NCI-H2196 (cell line): Measurements from ENCODE around the gene SHROOM1.
A peak's percentile ranks its signal among the peaks of the same experiment; 100 is the strongest.

Source experiments
- DNase-seq: peaks from one replicate; lab custom pipeline; 2025; ENCODE audit not compliant: unreplicated experiment; lab: John Stamatoyannopoulos, UW

Gene SHROOM1

GRCh38 chr5:132853323-132853722, 22.9 kb upstream of the SHROOM1 start:
- no peak for DNase-seq

- DNase-seq, result no peak
Observed at GRCh38 chr5:132850066-132850465, 19.6 kb upstream of the SHROOM1 start.

- DNase-seq, result no peak
Observed at GRCh38 chr5:132849347-132849746, 18.9 kb upstream of the SHROOM1 start.

DNA sequence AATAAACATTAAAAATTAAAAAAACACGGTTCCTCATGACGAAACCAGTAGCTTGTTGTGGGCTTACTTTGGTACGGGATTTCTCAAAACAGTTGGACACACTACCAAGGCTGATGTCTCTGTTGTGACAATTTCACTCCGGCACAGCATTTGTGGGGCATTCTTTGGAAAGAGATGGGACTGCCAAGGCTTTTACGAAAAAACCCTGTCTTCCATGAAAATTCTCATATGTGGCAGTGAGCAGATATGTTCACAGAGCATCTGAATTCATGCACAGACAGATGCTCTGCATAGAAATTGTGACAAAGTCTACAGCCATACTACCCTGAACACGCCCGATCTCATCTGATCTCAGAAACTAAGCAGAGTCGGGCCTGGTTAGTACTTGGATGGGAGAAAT, 17.8 kb upstream of the SHROOM1 start:
- no peak for DNase-seq

DNA sequence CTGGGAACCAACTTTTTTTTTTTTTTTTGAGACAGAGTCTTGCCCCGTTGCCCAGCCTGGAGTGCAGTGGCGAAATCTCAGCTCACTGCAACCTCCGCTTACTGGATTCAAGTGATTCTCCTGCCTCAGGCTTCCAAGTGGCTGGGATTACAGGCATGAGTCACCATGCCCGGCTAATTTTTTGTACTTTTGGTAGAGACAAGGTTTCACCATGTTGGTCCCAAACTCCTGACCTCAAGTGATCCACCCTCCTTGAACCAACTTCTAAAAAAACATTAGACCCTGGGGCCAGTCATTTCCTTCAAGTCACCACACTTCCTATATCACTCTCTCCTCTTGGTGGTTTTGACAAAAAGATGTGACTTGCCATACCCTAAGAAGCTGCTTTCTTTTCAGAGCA, 10.9 kb upstream of the SHROOM1 start:
- no peak for DNase-seq

DNA sequence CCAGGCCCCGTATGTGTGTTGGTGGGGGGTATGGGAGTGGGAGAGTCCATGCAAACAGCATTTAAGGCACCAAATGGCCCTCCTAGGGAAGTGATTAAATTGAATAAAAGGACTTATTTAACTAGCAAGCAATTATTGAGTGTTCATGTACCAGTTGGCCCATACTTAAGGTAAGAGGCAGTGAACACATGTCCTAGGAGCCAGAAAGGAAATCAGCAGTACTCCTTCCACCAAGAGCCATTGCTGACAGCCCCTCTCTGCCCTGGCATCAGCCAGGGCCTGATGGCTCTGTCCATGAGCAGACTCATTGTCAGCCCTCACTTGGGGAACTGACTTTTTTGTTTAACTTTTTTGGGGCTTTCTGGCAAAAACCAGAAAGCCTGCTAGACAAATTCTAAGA, 10.4 kb upstream of the SHROOM1 start:
- no peak for DNase-seq

DNA sequence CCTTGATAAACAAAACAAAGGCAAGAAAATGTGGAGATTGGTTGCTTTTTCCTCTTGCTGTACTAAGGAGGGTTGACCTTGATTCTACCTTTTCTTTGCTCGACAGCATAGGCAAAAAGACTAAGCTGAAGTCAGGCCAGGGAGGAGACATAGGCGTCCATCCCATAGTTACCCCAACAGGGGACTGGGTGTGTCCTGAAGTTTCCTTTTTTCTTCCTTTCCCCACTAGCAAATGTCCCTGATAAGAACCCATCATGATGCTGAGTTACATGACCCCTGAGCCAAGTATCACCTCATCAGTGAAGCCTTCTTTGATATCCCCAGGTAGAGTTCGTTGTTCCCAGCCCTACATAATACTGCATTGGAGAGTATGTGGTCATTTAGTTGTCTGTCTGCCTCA, 9.9 kb upstream of the SHROOM1 start:
- no peak for DNase-seq

- no peak for DNase-seq
Observed at GRCh38 chr5:132839426-132840301, 9.2 kb upstream of the SHROOM1 start.

DNA sequence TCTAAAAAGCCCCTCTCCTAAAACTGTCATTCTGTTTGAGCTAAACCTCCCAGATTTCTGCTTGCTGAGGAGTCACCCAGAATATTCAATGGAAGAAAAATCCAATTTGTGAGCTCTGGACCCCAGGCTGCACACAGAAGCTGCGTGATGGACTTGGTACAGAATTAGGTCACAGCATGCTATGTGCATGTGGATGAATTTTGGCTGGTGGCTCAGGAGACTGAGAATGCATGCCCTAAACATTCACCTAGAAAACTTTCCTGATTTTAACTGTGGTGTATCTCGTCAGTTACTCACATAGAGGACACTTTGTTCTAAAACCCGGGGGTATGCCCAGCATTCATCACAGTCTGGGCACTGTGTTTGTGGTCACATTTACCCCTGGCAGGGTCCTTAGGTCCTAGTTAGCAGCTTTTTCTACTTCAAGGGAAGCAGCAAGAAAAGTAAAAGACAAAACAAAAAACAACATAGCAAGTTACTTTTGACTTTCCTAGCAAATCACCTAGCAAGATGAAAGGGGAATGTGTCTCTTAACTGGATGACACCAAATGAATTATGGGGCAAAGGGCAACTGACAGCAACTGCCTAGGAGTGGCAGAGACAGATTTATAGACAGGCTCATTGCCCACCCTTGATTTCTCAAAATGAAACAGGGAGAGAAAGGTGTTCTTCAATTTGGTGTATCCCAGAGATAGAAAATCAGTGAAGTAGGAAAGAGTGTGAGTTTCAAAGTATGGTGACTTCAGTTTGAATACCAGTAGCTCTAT, 8.3 kb upstream of the SHROOM1 start:
- DNase-seq, result no peak

DNA sequence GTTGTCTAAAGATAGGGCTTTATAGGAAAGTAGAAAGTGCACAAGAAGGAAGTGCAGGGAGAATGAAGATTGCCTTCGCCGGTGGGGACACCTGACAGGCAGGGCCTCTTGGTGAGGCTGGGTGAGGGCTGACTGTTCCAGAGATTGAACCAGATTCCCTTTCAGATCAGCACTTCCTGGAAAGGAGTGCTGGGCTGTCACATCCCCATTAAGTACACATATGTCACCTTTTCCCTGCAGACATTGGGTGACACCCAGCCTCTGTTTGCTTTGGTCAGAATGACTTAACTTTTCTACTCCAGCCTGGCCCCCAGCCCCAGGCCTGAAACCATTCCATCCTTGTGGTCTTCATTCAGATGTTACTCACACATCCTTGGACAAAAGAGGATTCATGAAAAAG, 7.4 kb upstream of the SHROOM1 start:
- DNase-seq, result no peak

DNA sequence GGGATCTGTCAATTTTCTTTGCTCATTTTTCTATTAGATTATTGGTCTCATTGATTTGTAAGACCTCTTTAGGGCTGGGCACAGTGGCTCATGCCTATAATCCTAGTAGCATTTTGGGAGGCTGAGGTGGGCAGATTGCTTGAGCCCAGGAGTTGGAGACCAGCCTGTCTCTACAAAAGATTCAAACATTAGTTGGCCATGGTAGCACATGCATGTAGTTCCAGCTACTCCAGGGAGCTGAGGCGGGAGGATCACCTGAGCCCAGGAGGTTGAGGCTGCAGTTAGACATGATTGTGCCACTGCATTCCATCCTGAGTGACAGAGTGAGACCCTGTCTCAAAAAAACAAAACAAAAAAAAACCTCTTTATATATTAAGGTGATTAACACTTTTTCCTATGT, 6.4 kb upstream of the SHROOM1 start:
- no peak for DNase-seq

DNA sequence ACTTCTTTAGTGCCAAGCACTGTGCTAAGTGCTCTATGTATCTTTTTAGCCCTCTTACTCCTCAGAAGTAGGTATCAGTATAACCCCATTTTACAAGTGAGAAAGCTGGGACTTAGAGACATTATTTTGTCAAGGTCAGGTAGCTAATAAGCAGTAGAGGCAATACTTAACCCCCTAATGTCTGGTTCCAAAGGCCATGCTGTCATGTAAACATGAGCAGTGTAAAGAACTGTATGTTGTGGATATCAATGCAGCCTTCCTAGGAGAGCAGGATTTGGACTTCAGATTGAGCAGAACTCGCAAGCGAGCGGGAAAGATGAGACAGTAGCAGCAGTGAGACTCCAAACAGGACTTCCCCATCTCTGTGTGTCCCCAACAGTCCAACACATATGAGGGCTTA, 3.6 kb upstream of the SHROOM1 start:
- no peak for DNase-seq

DNA sequence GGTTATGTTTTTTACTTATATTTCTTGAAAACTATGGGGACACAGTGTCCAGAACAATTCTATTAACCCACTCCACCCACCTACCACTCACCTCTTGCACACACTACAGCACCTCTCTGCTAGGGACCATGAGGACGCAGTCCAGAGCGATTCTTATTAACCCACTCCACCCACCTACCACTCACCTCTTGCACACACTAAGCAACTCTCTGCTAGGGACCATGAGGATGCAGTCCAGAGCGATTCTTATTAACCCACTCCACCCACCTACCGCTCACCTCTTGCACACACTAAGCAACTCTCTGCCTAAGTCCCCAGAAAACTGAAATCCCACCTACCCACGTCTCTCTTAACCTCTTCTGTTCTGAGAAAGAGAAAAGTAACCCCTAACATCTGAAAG, 2.2 kb upstream of the SHROOM1 start:
- no peak for DNase-seq

GRCh38 chr5:132831095-132831860, 831 bp upstream of the SHROOM1 start:
- no peak for DNase-seq

DNA sequence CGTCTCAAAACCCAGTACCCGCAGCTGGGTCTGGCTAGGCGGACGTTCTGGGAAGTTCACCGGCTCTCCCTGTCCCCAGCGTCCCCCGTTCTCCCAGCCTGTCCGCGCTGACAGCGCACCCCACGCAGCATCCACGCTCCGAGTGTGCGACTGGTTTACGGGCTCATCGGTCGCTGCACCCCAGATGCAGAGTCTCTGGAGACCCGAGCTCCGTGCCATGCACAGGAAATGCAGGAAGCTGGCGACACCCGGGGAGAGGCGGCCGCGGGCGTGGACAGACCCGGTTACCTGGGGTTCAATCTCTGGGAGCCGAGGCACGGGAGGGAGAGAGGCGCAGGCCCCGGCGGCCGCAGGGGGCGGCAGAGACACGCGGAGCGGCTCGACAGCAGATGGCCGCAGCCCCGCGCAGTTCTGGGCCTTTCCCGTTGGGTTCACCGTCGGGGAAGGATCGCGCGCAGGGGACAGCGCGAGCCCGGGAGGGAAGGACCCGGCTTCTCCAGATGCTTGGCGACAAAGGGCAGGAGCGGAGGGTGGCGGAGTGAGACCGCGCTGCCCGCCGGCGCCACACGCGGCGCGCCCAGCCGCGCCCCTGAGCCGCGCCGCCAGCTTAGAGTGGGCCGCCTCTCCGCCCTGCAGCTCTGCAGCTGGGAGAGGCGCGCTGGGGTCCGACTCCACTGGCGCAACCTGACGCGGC, 558 bp downstream of the SHROOM1 start:
- DNase-seq, result peak; percentile 81

- DNase-seq, result peak; percentile 6
Observed at GRCh38 chr5:132828846-132829494, 1.5 kb downstream of the SHROOM1 start.

DNA sequence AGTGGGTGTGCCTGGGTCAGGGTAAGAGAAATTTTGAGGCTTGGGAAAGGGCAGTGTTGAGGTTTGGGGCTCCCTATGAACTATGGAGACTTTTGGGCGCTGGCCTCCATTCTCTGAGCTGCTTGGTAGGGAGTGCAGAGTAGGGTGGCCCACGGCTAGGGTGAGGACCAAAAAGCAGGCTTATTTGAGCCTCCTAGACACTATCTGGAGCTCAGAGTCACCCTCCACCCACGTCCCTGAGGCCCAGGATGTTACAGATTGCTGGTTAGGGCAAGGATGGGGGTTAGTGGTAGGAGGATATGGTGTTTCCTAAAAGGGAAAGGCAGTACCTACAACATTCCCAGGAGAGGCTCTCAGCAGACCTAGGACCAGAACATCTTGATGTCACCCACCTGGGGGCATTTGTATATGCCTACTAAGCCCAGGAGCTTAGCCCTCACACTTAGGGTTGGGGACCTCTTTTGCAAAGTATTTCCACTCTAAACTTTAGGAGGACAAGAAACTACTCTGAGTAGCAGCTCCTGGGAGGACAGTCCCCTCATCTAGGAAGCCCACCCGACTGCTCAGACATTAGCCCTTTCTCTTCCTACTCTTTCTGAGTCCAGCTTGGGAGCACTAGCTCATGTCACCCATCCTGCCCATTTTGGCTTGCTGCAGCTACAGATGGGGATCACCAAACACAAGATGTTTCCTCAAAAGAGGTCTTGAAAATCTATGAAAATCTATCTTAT, 2.3 kb downstream of the SHROOM1 start:
- DNase-seq, result no peak

GRCh38 chr5:132826424-132827082, 3.9 kb downstream of the SHROOM1 start:
- no peak for DNase-seq

DNA sequence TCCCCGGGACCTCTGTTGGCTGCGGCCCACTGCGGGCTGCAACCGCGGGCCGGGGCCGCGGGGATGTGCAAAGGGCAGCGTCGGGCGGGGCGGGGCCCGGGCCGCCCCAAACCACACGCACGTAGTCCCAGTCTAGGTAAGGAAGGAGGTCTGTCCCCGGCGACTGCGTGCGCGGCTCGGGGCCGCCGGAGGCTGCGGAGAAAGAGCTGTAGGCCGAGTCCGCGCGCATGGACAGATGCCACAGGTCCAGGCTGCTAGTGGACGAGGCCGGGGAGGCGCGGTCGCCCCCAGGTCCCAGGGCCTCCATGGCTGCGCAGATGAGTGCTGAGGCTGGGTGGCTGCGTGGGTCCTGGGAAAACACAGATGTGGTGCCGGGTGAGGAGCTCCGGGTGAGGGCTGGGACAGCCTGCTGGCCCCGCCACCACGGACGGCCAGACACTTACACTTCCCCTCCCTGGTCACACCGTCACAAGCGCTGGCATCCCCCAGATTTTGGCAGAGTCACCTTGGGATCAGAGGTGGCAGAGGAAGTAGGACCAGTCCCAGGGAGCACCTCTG, 4.5 kb downstream of the SHROOM1 start:
- DNase-seq, result no peak
